ENCODE data around the gene SIGLEC8. TPM values are rescaled to one million over a fixed set of nuclear protein-coding genes. Genes with fewer than 3 reads are reported as not detected.

SIGLEC8 gene
- total and polyA plus RNA-seq, 9 of the 15 experiments (the other 6 are each of a cell fraction or from before 2014, with no cell fraction given) = 0.04 to 0.65 (median 0.39) TPM

DNA sequence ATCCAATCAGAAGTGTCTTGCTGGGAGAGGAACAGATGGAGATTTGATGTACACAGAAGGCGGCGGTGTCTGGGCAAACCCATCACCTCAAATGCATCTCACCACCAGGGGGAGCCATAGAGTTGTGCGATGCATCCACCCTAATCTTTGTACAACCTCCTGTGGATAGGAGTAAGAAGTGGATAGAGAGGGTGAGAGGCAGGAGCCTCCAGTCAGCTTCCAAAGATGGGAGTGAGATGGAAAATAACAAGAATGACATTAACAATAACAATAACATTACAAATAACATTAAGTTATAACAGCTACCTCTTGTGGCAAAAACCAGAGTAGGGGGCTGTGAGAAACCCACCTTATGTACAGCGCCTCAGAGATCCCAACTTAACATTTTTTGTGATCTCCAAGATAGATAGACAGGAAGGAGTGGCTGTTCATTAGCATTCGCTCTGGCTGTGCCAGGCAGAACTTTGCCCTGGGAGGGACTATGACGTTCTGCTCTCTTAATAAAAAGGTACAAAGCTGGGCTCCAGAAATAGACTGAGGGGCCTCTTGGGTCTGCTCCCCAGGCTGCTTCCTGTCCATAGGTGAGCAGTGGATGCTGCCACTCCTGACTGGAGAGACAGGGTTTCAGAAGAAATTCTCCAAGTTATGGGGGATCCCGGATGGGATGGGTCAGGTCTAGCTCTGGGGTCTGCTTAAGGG lies 14.9 kb upstream of the SIGLEC8 start (continued):
- TF ChIP-seq, protein P1, sequence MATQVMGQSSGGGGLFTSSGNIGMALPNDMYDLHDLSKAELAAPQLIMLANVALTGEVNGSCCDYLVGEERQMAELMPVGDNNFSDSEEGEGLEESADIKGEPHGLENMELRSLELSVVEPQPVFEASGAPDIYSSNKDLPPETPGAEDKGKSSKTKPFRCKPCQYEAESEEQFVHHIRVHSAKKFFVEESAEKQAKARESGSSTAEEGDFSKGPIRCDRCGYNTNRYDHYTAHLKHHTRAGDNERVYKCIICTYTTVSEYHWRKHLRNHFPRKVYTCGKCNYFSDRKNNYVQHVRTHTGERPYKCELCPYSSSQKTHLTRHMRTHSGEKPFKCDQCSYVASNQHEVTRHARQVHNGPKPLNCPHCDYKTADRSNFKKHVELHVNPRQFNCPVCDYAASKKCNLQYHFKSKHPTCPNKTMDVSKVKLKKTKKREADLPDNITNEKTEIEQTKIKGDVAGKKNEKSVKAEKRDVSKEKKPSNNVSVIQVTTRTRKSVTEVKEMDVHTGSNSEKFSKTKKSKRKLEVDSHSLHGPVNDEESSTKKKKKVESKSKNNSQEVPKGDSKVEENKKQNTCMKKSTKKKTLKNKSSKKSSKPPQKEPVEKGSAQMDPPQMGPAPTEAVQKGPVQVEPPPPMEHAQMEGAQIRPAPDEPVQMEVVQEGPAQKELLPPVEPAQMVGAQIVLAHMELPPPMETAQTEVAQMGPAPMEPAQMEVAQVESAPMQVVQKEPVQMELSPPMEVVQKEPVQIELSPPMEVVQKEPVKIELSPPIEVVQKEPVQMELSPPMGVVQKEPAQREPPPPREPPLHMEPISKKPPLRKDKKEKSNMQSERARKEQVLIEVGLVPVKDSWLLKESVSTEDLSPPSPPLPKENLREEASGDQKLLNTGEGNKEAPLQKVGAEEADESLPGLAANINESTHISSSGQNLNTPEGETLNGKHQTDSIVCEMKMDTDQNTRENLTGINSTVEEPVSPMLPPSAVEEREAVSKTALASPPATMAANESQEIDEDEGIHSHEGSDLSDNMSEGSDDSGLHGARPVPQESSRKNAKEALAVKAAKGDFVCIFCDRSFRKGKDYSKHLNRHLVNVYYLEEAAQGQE (IDR thresholded peaks at IDR 0.05; ENCODE audit: borderline replicate concordance) = peak; percentile 96
- TF ChIP-seq, protein P1 (CRISPR knock-in tag; IDR thresholded peaks at IDR 0.05; ENCODE audit: low read depth) = 0 out of 2 replicates have a peak, but pooled peaks have one; percentile 32
- TF ChIP-seq EP300 (IDR thresholded peaks at IDR 0.05; ENCODE audit: low read length) (0 out of 2 replicates have a peak, but pooled peaks have one; percentile 34), JUND (IDR thresholded peaks at IDR 0.05; ENCODE audit: borderline replicate concordance, low read depth, low read length) (0 out of 2 replicates have a peak, but pooled peaks have one; percentile 37), JUND (tag; IDR thresholded peaks at IDR 0.05; ENCODE audit: borderline replicate concordance, low read depth, low read length) (peak; percentile 29; the same call in 1 of the 3 replicates), NONO (IDR thresholded peaks at IDR 0.05; ENCODE audit: low read depth in 2 of 2, low read length in 1 of 2) (peak in 1 of 2 experiments; percentile 54; a peak in 1 of 4 replicates), CBFA2T2 (conservative IDR thresholded peaks at IDR 0.05) (0 out of 2 replicates have a peak, but pooled peaks have one; percentile 7), TEAD4 (IDR thresholded peaks at IDR 0.05; ENCODE audit: low read length) (0 out of 2 replicates have a peak, but pooled peaks have one; percentile 19), TEAD4 (CRISPR knock-in tag; IDR thresholded peaks at IDR 0.05; ENCODE audit: borderline replicate concordance) (no peak), BRD9 (IDR thresholded peaks at IDR 0.05; ENCODE audit: low read depth, partially characterized antibody) (peak; percentile 67), NFE2 (IDR thresholded peaks at IDR 0.05; ENCODE audit: low read depth) (no peak), HNRNPK (IDR thresholded peaks at IDR 0.05; ENCODE audit: low read depth, low read length, poor library complexity, severe bottlenecking) (no peak)
- TF ChIP-seq, protein P2, sequence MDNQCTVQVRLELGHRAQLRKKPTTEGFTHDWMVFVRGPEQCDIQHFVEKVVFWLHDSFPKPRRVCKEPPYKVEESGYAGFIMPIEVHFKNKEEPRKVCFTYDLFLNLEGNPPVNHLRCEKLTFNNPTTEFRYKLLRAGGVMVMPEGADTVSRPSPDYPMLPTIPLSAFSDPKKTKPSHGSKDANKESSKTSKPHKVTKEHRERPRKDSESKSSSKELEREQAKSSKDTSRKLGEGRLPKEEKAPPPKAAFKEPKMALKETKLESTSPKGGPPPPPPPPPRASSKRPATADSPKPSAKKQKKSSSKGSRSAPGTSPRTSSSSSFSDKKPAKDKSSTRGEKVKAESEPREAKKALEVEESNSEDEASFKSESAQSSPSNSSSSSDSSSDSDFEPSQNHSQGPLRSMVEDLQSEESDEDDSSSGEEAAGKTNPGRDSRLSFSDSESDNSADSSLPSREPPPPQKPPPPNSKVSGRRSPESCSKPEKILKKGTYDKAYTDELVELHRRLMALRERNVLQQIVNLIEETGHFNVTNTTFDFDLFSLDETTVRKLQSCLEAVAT (IDR thresholded peaks at IDR 0.05) = 0 out of 4 replicates have a peak, but pooled peaks of 1 of the 2 experiments have one; percentile 12
- TF ChIP-seq, protein P3, sequence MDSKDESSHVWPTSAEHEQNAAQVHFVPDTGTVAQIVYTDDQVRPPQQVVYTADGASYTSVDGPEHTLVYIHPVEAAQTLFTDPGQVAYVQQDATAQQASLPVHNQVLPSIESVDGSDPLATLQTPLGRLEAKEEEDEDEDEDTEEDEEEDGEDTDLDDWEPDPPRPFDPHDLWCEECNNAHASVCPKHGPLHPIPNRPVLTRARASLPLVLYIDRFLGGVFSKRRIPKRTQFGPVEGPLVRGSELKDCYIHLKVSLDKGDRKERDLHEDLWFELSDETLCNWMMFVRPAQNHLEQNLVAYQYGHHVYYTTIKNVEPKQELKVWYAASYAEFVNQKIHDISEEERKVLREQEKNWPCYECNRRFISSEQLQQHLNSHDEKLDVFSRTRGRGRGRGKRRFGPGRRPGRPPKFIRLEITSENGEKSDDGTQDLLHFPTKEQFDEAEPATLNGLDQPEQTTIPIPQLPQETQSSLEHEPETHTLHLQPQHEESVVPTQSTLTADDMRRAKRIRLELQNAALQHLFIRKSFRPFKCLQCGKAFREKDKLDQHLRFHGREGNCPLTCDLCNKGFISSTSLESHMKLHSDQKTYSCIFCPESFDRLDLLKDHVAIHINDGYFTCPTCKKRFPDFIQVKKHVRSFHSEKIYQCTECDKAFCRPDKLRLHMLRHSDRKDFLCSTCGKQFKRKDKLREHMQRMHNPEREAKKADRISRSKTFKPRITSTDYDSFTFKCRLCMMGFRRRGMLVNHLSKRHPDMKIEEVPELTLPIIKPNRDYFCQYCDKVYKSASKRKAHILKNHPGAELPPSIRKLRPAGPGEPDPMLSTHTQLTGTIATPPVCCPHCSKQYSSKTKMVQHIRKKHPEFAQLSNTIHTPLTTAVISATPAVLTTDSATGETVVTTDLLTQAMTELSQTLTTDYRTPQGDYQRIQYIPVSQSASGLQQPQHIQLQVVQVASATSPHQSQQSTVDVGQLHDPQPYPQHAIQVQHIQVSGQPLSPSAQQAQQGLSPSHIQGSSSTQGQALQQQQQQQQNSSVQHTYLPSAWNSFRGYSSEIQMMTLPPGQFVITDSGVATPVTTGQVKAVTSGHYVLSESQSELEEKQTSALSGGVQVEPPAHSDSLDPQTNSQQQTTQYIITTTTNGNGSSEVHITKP (IDR thresholded peaks at IDR 0.05; ENCODE audit: partially characterized antibody) = peak; percentile 17

Data from K562 (cell line).